HG03520 (cell line): ENCODE measurements around the gene LRIG3.

ENCODE experiments used
- ATAC-seq: cut with Tn5 transposase; IDR thresholded peaks from one replicate; pipeline ENCODE4 v1.9.1; 2021; ENCODE audit warnings: mild to moderate bottlenecking, moderate library complexity; ENCODE audit not compliant: unreplicated experiment

Gene LRIG3

GRCh38 chr12:58932806-58933681 lies 12.7 kb upstream of the LRIG3 start:
- no peak for ATAC-seq

- ATAC-seq, result no peak
These were observed 11.2 kb upstream of the LRIG3 start for GRCh38 chr12:58931518-58931917.

- no peak for ATAC-seq
These were observed 10.5 kb upstream of the LRIG3 start for GRCh38 chr12:58930770-58931324.

GRCh38 chr12:58927120-58927519 lies 6.8 kb upstream of the LRIG3 start:
- no peak for ATAC-seq

- ATAC-seq, result no peak
These were observed 6.3 kb upstream of the LRIG3 start for GRCh38 chr12:58926586-58926985.

- ATAC-seq, result no peak
These were observed 5.4 kb upstream of the LRIG3 start for GRCh38 chr12:58925751-58926150.

- ATAC-seq, result no peak
These were observed 4.9 kb upstream of the LRIG3 start for GRCh38 chr12:58925111-58925611.

GRCh38 chr12:58924652-58925051 lies 4.3 kb upstream of the LRIG3 start:
- no peak for ATAC-seq

GRCh38 chr12:58923781-58924180 lies 3.5 kb upstream of the LRIG3 start:
- ATAC-seq, result no peak

GRCh38 chr12:58922849-58923248 lies 2.5 kb upstream of the LRIG3 start:
- ATAC-seq, result no peak

GRCh38 chr12:58920961-58921861 lies 907 bp upstream of the LRIG3 start:
- no peak for ATAC-seq

GRCh38 chr12:58919231-58920101 lies 838 bp downstream of the LRIG3 start:
- ATAC-seq, result no peak

- ATAC-seq, result no peak
These were observed 1.8 kb downstream of the LRIG3 start for GRCh38 chr12:58918469-58918844.

- no peak for ATAC-seq
These were observed 2.4 kb downstream of the LRIG3 start for GRCh38 chr12:58917699-58918468.

GRCh38 chr12:58916921-58917511 lies 3.3 kb downstream of the LRIG3 start:
- ATAC-seq, result no peak

GRCh38 chr12:58916161-58916621 lies 4.1 kb downstream of the LRIG3 start:
- no peak for ATAC-seq

- ATAC-seq, result no peak
These were observed 4.7 kb downstream of the LRIG3 start for GRCh38 chr12:58915634-58916033.

GRCh38 chr12:58915037-58915436 lies 5.3 kb downstream of the LRIG3 start:
- ATAC-seq, result no peak

GRCh38 chr12:58914457-58914856 lies 5.8 kb downstream of the LRIG3 start:
- ATAC-seq, result no peak
